ENCODE results near the gene SNHG17.

- TF ChIP-seq, protein P1, sequence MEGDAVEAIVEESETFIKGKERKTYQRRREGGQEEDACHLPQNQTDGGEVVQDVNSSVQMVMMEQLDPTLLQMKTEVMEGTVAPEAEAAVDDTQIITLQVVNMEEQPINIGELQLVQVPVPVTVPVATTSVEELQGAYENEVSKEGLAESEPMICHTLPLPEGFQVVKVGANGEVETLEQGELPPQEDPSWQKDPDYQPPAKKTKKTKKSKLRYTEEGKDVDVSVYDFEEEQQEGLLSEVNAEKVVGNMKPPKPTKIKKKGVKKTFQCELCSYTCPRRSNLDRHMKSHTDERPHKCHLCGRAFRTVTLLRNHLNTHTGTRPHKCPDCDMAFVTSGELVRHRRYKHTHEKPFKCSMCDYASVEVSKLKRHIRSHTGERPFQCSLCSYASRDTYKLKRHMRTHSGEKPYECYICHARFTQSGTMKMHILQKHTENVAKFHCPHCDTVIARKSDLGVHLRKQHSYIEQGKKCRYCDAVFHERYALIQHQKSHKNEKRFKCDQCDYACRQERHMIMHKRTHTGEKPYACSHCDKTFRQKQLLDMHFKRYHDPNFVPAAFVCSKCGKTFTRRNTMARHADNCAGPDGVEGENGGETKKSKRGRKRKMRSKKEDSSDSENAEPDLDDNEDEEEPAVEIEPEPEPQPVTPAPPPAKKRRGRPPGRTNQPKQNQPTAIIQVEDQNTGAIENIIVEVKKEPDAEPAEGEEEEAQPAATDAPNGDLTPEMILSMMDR (IDR thresholded peaks at IDR 0.05) = no peak
- TF ChIP-seq POLR2A (IDR thresholded peaks at IDR 0.05) (no peak), EP300 (IDR thresholded peaks at IDR 0.05) (no peak), POLR2AphosphoS5 (IDR thresholded peaks at IDR 0.05) (no peak)
Observed at GRCh38 chr20:38452880-38453624, 17.9 kb upstream of the SNHG17 start.
